Ascending aorta (tissue), 2 donors: Measurements from ENCODE around the gene OR13H1. TPM values are rescaled to one million over a fixed set of nuclear protein-coding genes. Genes with fewer than 3 reads are reported as not detected.
"Not testable (repeated sequence)": the region's sequence is repeated elsewhere in the genome, so short reads cannot be mapped to it uniquely, and the experiment has no call there.

ENCODE experiments used
- DNase-seq, 2 donors: peaks; one replicate each; pipeline ENCODE4 v3.0.0-alpha.2; 2019; ENCODE audit warnings: low spot score in 2 of 2
- H3K27ac ChIP-seq, 2 donors: fragments of 200-600 bp; sonication (generic); one replicate each; pipeline ENCODE4 v1.5.1; 2016 to 2017; ENCODE audit warnings: mild to moderate bottlenecking in 1 of 2
- H3K27me3 ChIP-seq: fragments of 200-600 bp; sonication (generic); one replicate; pipeline ENCODE4 v1.5.1; 2017
- H3K36me3 ChIP-seq, 2 donors: fragments of 200-600 bp; sonication (generic); one replicate each; pipeline ENCODE4 v1.5.1; 2016
- H3K4me1 ChIP-seq, 2 donors: fragments of 200-600 bp; sonication (generic); one replicate each; pipeline ENCODE4 v1.5.1; 2016 to 2017; ENCODE audit warnings: mild to moderate bottlenecking in 1 of 2
- H3K4me3 ChIP-seq, 2 donors: fragments of 200-600 bp; sonication (generic); one replicate each; pipeline ENCODE4 v1.5.1; 2016 to 2017; ENCODE audit warnings: mild to moderate bottlenecking in 1 of 2
- H3K9me3 ChIP-seq, 2 donors: fragments of 200-600 bp; sonication (generic); one replicate each; pipeline ENCODE4 v1.5.1; 2016
- CTCF ChIP-seq, 3 experiments: fragments of 200-600 bp in 2 of 3; fragments of 450-650 bp in 1 of 3; sonication (generic) in 2 of 3; IDR thresholded peaks; one replicate each; pipeline ENCODE4 v1.5.1; 2016 to 2019; ENCODE audit warnings: antibody characterized with exemption in 3 of 3, mild to moderate bottlenecking in 1 of 3, moderate library complexity in 1 of 3
- intact Hi-C: fragments of 100-400 bp; cut with DNase I; formaldehyde crosslinking; loops from one replicate; pipeline ENCODE4 v1.15.1; 2023
- total RNA-seq: library from RNA; depleted of rRNA; stranded (reverse); fragments of >200 nt; gene quantifications from one replicate; pipeline ENCODE4 v1.1.0, GENCODE V29; 2016

Gene OR13H1
- total RNA-seq, result not detected

GRCh38 chrX:131543774-131544173 lies at the start of gene OR13H1:
Gene OR13H1 (plus strand): TSS chrX:131544074. CDS start chrX:131544074, 0 bp downstream.
- intact Hi-C loops, result no loop called here
- Histone ChIP-seq H3K36me3 (no peaks in the 10 kb centered on the region), H3K9me3 (no peaks in the 10 kb centered on the region), H3K27ac (no peak within 1 kb of the TSS), H3K27me3 (no peaks in the 10 kb centered on the region), H3K4me3 (no peak within 1 kb of the TSS), H3K4me1 (no peaks in the 10 kb centered on the region)
- no peak for DNase-seq
- TF ChIP-seq CTCF (IDR thresholded peaks at IDR 0.05), result no peak

GRCh38 chrX:131501556-131501955 lies 42.3 kb upstream of the OR13H1 start:
- H3K27me3 ChIP-seq, DNase-seq, H3K4me1 ChIP-seq, H3K4me3 ChIP-seq, H3K9me3 ChIP-seq, H3K36me3 ChIP-seq, H3K27ac ChIP-seq, intact Hi-C loops: not testable (repeated sequence)

GRCh38 chrX:131513159-131513914 lies 30.5 kb upstream of the OR13H1 start:
- H3K27ac ChIP-seq, result no peak overlapping the region
- no peak overlapping the region for H3K4me3 ChIP-seq
- no peaks in the 10 kb centered on the region for H3K4me1 ChIP-seq
- H3K27me3 ChIP-seq, result no peaks in the 10 kb centered on the region
- H3K36me3 ChIP-seq, result no peaks in the 10 kb centered on the region
- DNase-seq, result no peak
- no peaks in the 10 kb centered on the region for H3K9me3 ChIP-seq
- intact Hi-C loops, result no loop called here
- no peak for TF ChIP-seq CTCF (IDR thresholded peaks at IDR 0.05)

- H3K36me3 ChIP-seq, result no peaks in the 10 kb centered on the region
- H3K4me1 ChIP-seq, result no peaks in the 10 kb centered on the region
- H3K27ac ChIP-seq, result no peak overlapping the region
- intact Hi-C loops, result no loop called here
- DNase-seq, result no peak
- no peaks in the 10 kb centered on the region for H3K27me3 ChIP-seq
- no peak for TF ChIP-seq CTCF (IDR thresholded peaks at IDR 0.05)
- H3K9me3 ChIP-seq, result no peaks in the 10 kb centered on the region
- H3K4me3 ChIP-seq, result no peak overlapping the region
These were observed 22.1 kb upstream of the OR13H1 start for GRCh38 chrX:131521824-131522223.

GRCh38 chrX:131544218-131544617 lies 344 bp downstream of the OR13H1 start:
- intact Hi-C loops, result no loop called here
- H3K4me1 ChIP-seq, result no peaks in the 10 kb centered on the region
- H3K27ac ChIP-seq, result no peak overlapping the region
- TF ChIP-seq CTCF (IDR thresholded peaks at IDR 0.05), result no peak
- H3K4me3 ChIP-seq, result no peak overlapping the region
- no peak for DNase-seq
- no peaks in the 10 kb centered on the region for H3K27me3 ChIP-seq
- no peaks in the 10 kb centered on the region for H3K36me3 ChIP-seq
- no peaks in the 10 kb centered on the region for H3K9me3 ChIP-seq

GRCh38 chrX:131549011-131549410 lies 5.1 kb downstream of the OR13H1 start:
- Histone ChIP-seq H3K9me3 (no peaks in the 10 kb centered on the region), H3K4me1 (no peaks in the 10 kb centered on the region), H3K4me3 (no peak overlapping the region), H3K36me3 (no peaks in the 10 kb centered on the region), H3K27me3 (no peaks in the 10 kb centered on the region), H3K27ac (no peak overlapping the region)
- intact Hi-C loops, result no loop called here
- TF ChIP-seq CTCF (IDR thresholded peaks at IDR 0.05), result no peak
- no peak for DNase-seq

- intact Hi-C loops, H3K4me1 ChIP-seq, H3K9me3 ChIP-seq, H3K36me3 ChIP-seq, H3K4me3 ChIP-seq, H3K27ac ChIP-seq, H3K27me3 ChIP-seq, DNase-seq: not testable (repeated sequence)
These were observed 8.6 kb downstream of the OR13H1 start for GRCh38 chrX:131552453-131552852.
